MCF 10A (cell line): Measurements from ENCODE around the gene LONP1. TPM values are rescaled to one million over a fixed set of nuclear protein-coding genes. Genes with fewer than 3 reads are reported as not detected.

Source experiments
- BruUV-seq: library from RNA; stranded (reverse); fragments of 400-500 nt; replicated peaks from 2 replicates; lab custom pipeline; 2021; lab: Mats Ljungman, UMichigan
- CTCF ChIA-PET: fragments of 300-600 bp; sonication (Branson Sonifier 250); formaldehyde crosslinking; extraction: SDS; loops from one replicate; lab custom pipeline; 2021; ENCODE audit warnings: antibody characterized with exemption, inconsistent platforms; lab: Yijun Ruan, JAX
- POLR2A ChIA-PET: fragments of 300-600, 350-650 bp; sonication (Branson Sonifier 250); formaldehyde crosslinking; extraction: SDS; loops from one replicate; lab custom pipeline; 2020; ENCODE audit warnings: antibody characterized with exemption, inconsistent platforms; lab: Yijun Ruan, JAX
- DNase-seq: peaks from one replicate; pipeline ENCODE4 v3.0.0-alpha.2; 2018; ENCODE audit not compliant: unreplicated experiment
- H3K27ac Mint-ChIP-seq: one replicate; pipeline ENCODE4 v1.8.0; 2022; ENCODE audit warnings: mild to moderate bottlenecking, low read depth, mixed read lengths; ENCODE audit not compliant: unreplicated experiment
- H3K27me3 Mint-ChIP-seq: one replicate; pipeline ENCODE4 v1.8.0; 2022; ENCODE audit warnings: mixed read lengths; ENCODE audit not compliant: insufficient read depth, unreplicated experiment
- H3K36me3 Mint-ChIP-seq: one replicate; pipeline ENCODE4 v1.8.0; 2022; ENCODE audit warnings: mild to moderate bottlenecking, moderate library complexity, mixed read lengths; ENCODE audit not compliant: insufficient read depth, unreplicated experiment
- H3K4me1 Mint-ChIP-seq: one replicate; pipeline ENCODE4 v1.8.0; 2022; ENCODE audit warnings: mixed read lengths; ENCODE audit not compliant: insufficient read depth, unreplicated experiment
- H3K4me3 Mint-ChIP-seq: one replicate; pipeline ENCODE4 v1.8.0; 2022; ENCODE audit warnings: mild to moderate bottlenecking, moderate library complexity, mixed read lengths; ENCODE audit not compliant: unreplicated experiment
- H3K9me3 Mint-ChIP-seq: one replicate; pipeline ENCODE4 v1.8.0; 2022; ENCODE audit warnings: mixed read lengths; ENCODE audit not compliant: unreplicated experiment
- intact Hi-C: fragments of 100-400 bp; cut with micrococcal nuclease; formaldehyde crosslinking; loops from 2 replicates; pipeline ENCODE4 v1.14.1; 2022
- total RNA-seq: library from RNA; stranded (reverse); gene quantifications from 2 replicates; pipeline ENCODE4 v1.2.3, GENCODE V29; 2022
- TF ChIP-seq, protein P1 (sequence below): fragments of 200-600 bp; IDR thresholded peaks from one replicate; pipeline ENCODE4 v1.8.0; 2022; ENCODE audit warnings: antibody characterized with exemption, mild to moderate bottlenecking; ENCODE audit not compliant: unreplicated experiment

Gene LONP1
- total RNA-seq, 1 experiment from 2014 or later, result 219 TPM

DNA sequence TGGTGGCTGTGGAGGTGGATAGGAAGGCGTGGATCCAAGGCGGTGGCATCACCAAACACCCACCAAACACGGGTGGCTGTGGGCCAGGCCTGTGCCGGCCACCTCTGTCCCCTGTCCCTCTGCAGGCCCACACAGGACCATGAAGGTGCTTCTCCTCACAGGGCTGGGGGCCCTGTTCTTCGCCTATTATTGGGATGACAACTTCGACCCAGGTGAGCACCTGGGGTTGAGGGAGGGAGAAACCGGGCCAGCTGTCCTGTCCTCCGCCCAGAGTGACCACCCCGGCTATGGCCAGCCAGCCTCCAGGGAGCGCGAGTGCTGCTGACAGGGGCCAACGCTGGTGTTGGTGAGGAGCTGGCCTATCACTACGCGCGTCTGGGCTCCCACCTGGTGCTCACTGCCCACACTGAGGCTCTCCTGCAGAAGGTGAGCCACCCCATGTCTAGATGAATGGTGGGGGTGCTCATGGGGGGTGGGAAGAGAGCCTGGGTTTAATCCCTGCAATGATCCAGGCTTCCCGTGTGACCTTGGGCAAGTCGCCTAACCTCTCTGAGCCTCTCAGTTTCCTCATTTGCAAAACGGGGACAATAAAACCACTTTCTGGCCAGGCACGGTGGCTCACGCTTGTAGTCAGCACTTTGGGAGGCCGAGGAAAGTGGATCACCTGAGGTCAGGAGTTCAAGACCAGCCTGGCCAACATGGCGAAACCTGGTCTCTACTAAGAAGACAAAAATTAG is 35.1 kb downstream of the LONP1 start:
- no peak overlapping the region for H3K27ac Mint-ChIP-seq
- H3K27me3 Mint-ChIP-seq, result no peaks in the 10 kb centered on the region
- ChIA-PET POLR2A (no interaction called here), CTCF (no interaction called here)
- peaks cover 21% of the 10 kb centered on the region for H3K4me1 Mint-ChIP-seq
- no peak for DNase-seq
- TF ChIP-seq, protein P1, sequence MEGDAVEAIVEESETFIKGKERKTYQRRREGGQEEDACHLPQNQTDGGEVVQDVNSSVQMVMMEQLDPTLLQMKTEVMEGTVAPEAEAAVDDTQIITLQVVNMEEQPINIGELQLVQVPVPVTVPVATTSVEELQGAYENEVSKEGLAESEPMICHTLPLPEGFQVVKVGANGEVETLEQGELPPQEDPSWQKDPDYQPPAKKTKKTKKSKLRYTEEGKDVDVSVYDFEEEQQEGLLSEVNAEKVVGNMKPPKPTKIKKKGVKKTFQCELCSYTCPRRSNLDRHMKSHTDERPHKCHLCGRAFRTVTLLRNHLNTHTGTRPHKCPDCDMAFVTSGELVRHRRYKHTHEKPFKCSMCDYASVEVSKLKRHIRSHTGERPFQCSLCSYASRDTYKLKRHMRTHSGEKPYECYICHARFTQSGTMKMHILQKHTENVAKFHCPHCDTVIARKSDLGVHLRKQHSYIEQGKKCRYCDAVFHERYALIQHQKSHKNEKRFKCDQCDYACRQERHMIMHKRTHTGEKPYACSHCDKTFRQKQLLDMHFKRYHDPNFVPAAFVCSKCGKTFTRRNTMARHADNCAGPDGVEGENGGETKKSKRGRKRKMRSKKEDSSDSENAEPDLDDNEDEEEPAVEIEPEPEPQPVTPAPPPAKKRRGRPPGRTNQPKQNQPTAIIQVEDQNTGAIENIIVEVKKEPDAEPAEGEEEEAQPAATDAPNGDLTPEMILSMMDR, result no peak
- peaks cover 8% of the 10 kb centered on the region for H3K36me3 Mint-ChIP-seq
- BruUV-seq, result no TSS peak
- intact Hi-C loops, result no loop called here
- H3K4me3 Mint-ChIP-seq, result no peak overlapping the region
- H3K9me3 Mint-ChIP-seq, result no peaks in the 10 kb centered on the region

DNA sequence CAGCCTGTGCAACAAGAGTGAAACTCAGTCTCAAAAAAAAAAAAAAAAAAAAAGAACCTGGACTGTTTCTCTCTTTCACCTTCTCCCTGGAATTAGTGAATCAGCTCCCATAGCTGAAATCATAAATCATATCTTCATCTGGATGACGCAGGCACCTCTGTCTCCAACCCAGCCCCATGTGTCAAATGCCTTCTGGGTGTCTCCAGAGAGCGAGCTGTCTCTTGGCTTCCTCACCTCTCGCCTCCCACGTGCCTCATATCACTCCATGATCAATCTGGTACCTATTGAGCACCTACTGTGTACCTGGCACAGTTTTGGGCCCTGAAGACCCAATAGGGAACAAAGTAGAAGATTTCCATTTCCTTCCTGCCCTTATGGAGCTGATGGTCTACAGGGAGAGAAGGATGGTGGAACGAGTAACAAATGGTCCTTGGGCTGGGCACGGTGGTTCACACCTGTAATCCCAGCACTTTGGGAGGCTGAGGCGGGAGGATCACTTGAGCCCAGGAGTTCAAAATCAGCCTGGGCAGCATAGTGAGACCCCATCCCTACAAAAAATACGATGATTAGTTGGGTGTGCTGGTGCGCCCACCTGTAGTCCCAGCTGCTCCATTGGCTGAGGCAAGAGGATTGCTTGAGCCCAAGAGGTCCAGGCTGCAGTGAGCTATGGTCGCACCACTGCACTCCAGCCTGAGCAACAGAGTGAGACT is 36.6 kb downstream of the LONP1 start:
- DNase-seq, result no peak
- no peak overlapping the region for H3K27ac Mint-ChIP-seq
- no peaks in the 10 kb centered on the region for H3K36me3 Mint-ChIP-seq
- intact Hi-C loops, result no loop called here
- no peaks in the 10 kb centered on the region for H3K27me3 Mint-ChIP-seq
- TF ChIP-seq, protein P1, result no peak
- ChIA-PET POLR2A (interaction anchor here (1.0 to 1.2 kb wide), 2 partner anchors 37 to 61 kb away, joined by 3 to 6 read pairs; partner anchors contain the start of genes CATSPERD, LONP1, SAFB and SAFB2), CTCF (interaction anchor here (0.5 to 0.6 kb wide), 4 partner anchors 48 to 1236 kb away, joined by 3 read pairs; no protein-coding TSS in a partner anchor)
- no peak overlapping the region for H3K4me3 Mint-ChIP-seq
- peaks cover 26% of the 10 kb centered on the region for H3K4me1 Mint-ChIP-seq
- no peaks in the 10 kb centered on the region for H3K9me3 Mint-ChIP-seq
- no TSS peak for BruUV-seq

DNA sequence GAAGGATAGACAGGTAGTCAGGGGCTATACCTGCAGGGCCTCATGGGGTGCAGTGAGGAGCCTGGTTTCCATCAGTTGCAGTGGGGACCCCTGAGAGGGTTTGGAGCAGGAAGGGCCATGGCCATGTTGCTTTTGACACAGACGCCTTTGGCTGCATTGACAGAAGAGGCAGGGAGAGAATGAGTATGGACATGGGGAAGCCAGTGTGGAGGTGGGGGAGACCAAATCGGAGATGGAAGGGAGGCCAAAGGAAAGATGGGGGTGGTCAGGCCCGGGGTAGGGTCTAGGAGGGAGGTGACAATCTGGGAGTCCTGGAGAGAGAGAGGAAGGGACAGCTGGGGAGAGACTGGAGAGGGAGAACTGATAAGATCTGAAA is 37.9 kb downstream of the LONP1 start:
- TF ChIP-seq, protein P1, result no peak
- BruUV-seq, result no TSS peak
- POLR2A ChIA-PET, result interaction anchor here (0.7 to 1.7 kb wide), 5 partner anchors 8 to 634 kb away, joined by 3 to 7 read pairs (median 6); partner anchors contain the start of genes CATSPERD, LONP1, RPL36 and SAFB
- no peaks in the 10 kb centered on the region for H3K36me3 Mint-ChIP-seq
- peak overlapping the region; percentile 76 for H3K4me3 Mint-ChIP-seq
- CTCF ChIA-PET, result no interaction called here
- intact Hi-C loops, result no loop called here
- no peaks in the 10 kb centered on the region for H3K27me3 Mint-ChIP-seq
- H3K9me3 Mint-ChIP-seq, result no peaks in the 10 kb centered on the region
- peaks cover 26% of the 10 kb centered on the region for H3K4me1 Mint-ChIP-seq
- DNase-seq, result no peak
- H3K27ac Mint-ChIP-seq, result peak overlapping the region; percentile 32

DNA sequence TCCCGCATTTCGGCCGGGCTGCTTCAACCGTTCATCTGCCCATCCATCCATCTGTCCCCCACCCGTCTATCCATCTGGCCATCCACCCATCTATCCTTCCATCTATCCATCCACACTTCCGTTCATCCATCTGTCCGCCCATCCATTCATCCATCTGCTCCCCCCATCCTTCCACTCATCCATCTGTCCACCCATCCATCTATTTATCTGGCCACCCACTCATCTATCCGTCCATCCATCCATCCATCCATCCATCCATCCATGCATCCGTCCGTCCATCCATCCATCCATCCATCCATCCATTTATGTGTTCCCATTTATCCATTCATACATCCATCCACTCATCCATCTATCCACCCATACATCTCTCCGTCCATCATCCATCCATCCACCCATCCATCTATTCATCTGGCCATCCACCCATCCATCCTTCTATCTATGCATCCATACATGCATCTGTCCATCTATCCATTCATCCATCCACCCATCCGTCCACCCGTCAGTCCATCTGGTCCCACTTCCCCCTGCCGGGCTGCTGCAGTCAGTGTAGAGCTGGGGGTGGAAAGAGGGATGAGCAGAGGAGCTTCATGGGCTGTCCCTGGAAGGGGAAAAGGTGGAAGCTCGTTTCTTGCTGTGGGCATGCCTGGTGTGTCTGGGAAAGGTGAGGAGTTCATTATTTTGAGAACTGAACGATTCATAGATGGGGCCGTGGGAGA is 38.4 kb downstream of the LONP1 start:
- peak overlapping the region; percentile 32 for H3K27ac Mint-ChIP-seq
- ChIA-PET POLR2A (interaction anchor here (0.7 to 1.7 kb wide), 4 partner anchors 8 to 634 kb away, joined by 3 to 7 read pairs (median 4); partner anchors contain the start of genes CATSPERD, LONP1 and RPL36), CTCF (no interaction called here)
- DNase-seq, result no peak
- TF ChIP-seq, protein P1, result no peak
- no peaks in the 10 kb centered on the region for H3K36me3 Mint-ChIP-seq
- no peaks in the 10 kb centered on the region for H3K9me3 Mint-ChIP-seq
- peak overlapping the region; percentile 76 for H3K4me3 Mint-ChIP-seq
- H3K27me3 Mint-ChIP-seq, result no peaks in the 10 kb centered on the region
- intact Hi-C loops, result no loop called here
- BruUV-seq, result no TSS peak
- H3K4me1 Mint-ChIP-seq, result peaks cover 26% of the 10 kb centered on the region
